Mesenchymal stem cell (in vitro differentiated cells and primary cell): ENCODE data around the gene LSP1.

Experiments
- DNase-seq: peaks from one replicate; pipeline ENCODE4 v3.0.0-alpha.2; 2013
- H2AFZ ChIP-seq: one replicate; pipeline ENCODE4 v1.6.1; 2013; ENCODE audit warnings: low read depth, mild to moderate bottlenecking, control low read depth, inconsistent platforms, low read length, moderate library complexity
- H2AK5ac ChIP-seq: 2 replicates; pipeline ENCODE4 v1.6.1; 2013; ENCODE audit warnings: low read length, moderate library complexity, mild to moderate bottlenecking, inconsistent platforms; ENCODE audit not compliant: severe bottlenecking
- H2BK120ac ChIP-seq: one replicate; pipeline ENCODE4 v1.6.1; 2013; ENCODE audit warnings: low read depth, mild to moderate bottlenecking, inconsistent platforms, low read length, moderate library complexity
- H2BK12ac ChIP-seq, 2 experiments: one replicate each; pipeline ENCODE4 v1.6.1; 2013; ENCODE audit warnings: inconsistent platforms in 2 of 2, low read length in 2 of 2, mild to moderate bottlenecking in 2 of 2, moderate library complexity in 2 of 2, control low read depth in 1 of 2
- H2BK15ac ChIP-seq: one replicate; pipeline ENCODE4 v1.6.1; 2013; ENCODE audit warnings: mild to moderate bottlenecking, low read depth, inconsistent platforms; ENCODE audit not compliant: poor library complexity, severe bottlenecking
- H2BK5ac ChIP-seq: 2 replicates; pipeline ENCODE4 v1.6.1; 2013; ENCODE audit warnings: low read depth, mild to moderate bottlenecking, low read length, control low read depth, inconsistent platforms; ENCODE audit not compliant: poor library complexity, severe bottlenecking
- H3K14ac ChIP-seq, 2 experiments: one replicate each; pipeline ENCODE4 v1.6.1; 2013; ENCODE audit warnings: inconsistent platforms in 2 of 2, low read length in 2 of 2, control low read depth in 1 of 2, mild to moderate bottlenecking in 1 of 2, moderate library complexity in 1 of 2
- H3K18ac ChIP-seq, 2 experiments: one replicate each; pipeline ENCODE4 v1.6.1; 2013; ENCODE audit warnings: inconsistent platforms in 2 of 2, low read length in 2 of 2, control low read depth in 1 of 2, low read depth in 1 of 2, mild to moderate bottlenecking in 1 of 2
- H3K23ac ChIP-seq, 2 experiments: one replicate each; pipeline ENCODE4 v1.6.1; 2013; ENCODE audit warnings: inconsistent platforms in 2 of 2, low read length in 2 of 2, mild to moderate bottlenecking in 2 of 2, moderate library complexity in 2 of 2, control low read depth in 1 of 2
- H3K27ac ChIP-seq: 2 replicates; pipeline ENCODE4 v1.5.1; 2013; ENCODE audit warnings: mild to moderate bottlenecking, moderate library complexity, low read length, control low read depth, inconsistent platforms; ENCODE audit not compliant: poor library complexity, severe bottlenecking
- H3K27me3 ChIP-seq, 2 experiments: 2 replicates each; pipeline versions ENCODE4 v1.6.1 to v1.7.0; 2013; ENCODE audit warnings: low read length in 2 of 2, mild to moderate bottlenecking in 2 of 2, moderate library complexity in 2 of 2, control low read depth in 1 of 2, inconsistent platforms in 1 of 2; ENCODE audit not compliant: control insufficient read depth in 1 of 2, insufficient read depth in 1 of 2
- H3K36me3 ChIP-seq, 2 experiments: 2 replicates each; pipeline versions ENCODE4 v1.6.1 to v1.7.0; 2013; ENCODE audit warnings: low read length in 2 of 2, control low read depth in 1 of 2, inconsistent platforms in 1 of 2, low read depth in 1 of 2, mild to moderate bottlenecking in 1 of 2; ENCODE audit not compliant: insufficient read depth in 2 of 2, control insufficient read depth in 1 of 2
- H3K4ac ChIP-seq, 2 experiments: one replicate each; pipeline ENCODE4 v1.6.1; 2013; ENCODE audit warnings: inconsistent platforms in 2 of 2, low read length in 2 of 2, mild to moderate bottlenecking in 2 of 2, moderate library complexity in 2 of 2, control low read depth in 1 of 2, low read depth in 1 of 2
- H3K4me1 ChIP-seq: 2 replicates; pipeline ENCODE4 v1.6.1; 2013; ENCODE audit warnings: low read depth, low read length, control low read depth; ENCODE audit not compliant: control insufficient read depth, insufficient read depth
- H3K4me2 ChIP-seq: 2 replicates; pipeline ENCODE4 v1.6.1; 2013; ENCODE audit warnings: low read length, mild to moderate bottlenecking, inconsistent platforms; ENCODE audit not compliant: poor library complexity, severe bottlenecking
- H3K4me3 ChIP-seq, 2 experiments: 2 replicates each; pipeline versions ENCODE4 v1.5.1 to v1.7.0; 2013; ENCODE audit warnings: low read length in 2 of 2, mild to moderate bottlenecking in 2 of 2, control low read depth in 1 of 2, low read depth in 1 of 2; ENCODE audit not compliant: insufficient read depth in 1 of 2
- H3K79me1 ChIP-seq: replicated peaks from 2 replicates; pipeline ENCODE4 v1.6.1; 2013; ENCODE audit warnings: mild to moderate bottlenecking, control low read depth, low read length, inconsistent platforms; ENCODE audit not compliant: poor library complexity, severe bottlenecking
- H3K9ac ChIP-seq: 2 replicates; pipeline ENCODE4 v1.7.0; 2013; ENCODE audit warnings: mild to moderate bottlenecking, low read length, moderate library complexity
- H3K9me3 ChIP-seq: 2 replicates; pipeline ENCODE4 v1.7.0; 2013; ENCODE audit warnings: mild to moderate bottlenecking, low read length; ENCODE audit not compliant: control insufficient read depth
- H4K8ac ChIP-seq: one replicate; pipeline ENCODE4 v1.6.1; 2013; ENCODE audit warnings: inconsistent platforms, mild to moderate bottlenecking, low read length, moderate library complexity
- H4K91ac ChIP-seq: one replicate; pipeline ENCODE4 v1.6.1; 2013; ENCODE audit warnings: mild to moderate bottlenecking, low read length, inconsistent platforms
- WGBS: methylation state at CpG from one replicate; pipeline ENCODE4 v1.1.7; 2013; ENCODE audit warnings: mixed read lengths; 5-methylcytosine and 5-hydroxymethylcytosine counted together

LSP1 gene

GRCh38 chr11:1891831-1892115, 38.9 kb downstream of the LSP1 start, which contains the start of gene PRR33:
PRR33 (minus strand) TSS chr11:1891895; CDS start chr11:1890584, 1,311 bp downstream.
- Histone ChIP-seq H3K79me1 (no peaks in the 10 kb centered on the region), H3K9ac (no peak within 1 kb of the TSS), H3K4me2 (no peak within 1 kb of the TSS), H3K4me1 (no peaks in the 10 kb centered on the region), H2AFZ (no peak within 1 kb of the TSS), H3K27ac (no peak within 1 kb of the TSS), H3K23ac (no peak within 1 kb of the TSS), H3K4me3 (no peak within 1 kb of the TSS), H3K27me3 (peaks cover 8 to 9% of the 10 kb centered on the region in 2 experiments), H3K4ac (no peak within 1 kb of the TSS), H2BK5ac (no peak within 1 kb of the TSS), H2BK12ac (no peak within 1 kb of the TSS), H4K8ac (no peak within 1 kb of the TSS), H3K36me3 (peaks cover 7 to 29% of the 10 kb centered on the region in 2 experiments), H2BK120ac (no peak within 1 kb of the TSS), H3K18ac (no peak within 1 kb of the TSS), H2AK5ac (no peak within 1 kb of the TSS), H3K14ac (no peak within 1 kb of the TSS), H4K91ac (no peak within 1 kb of the TSS), H3K9me3 (no peaks in the 10 kb centered on the region), H2BK15ac (peak within 1 kb of the TSS; percentile 9)
- no peak for DNase-seq
- WGBS = 87% methylated on average over 4 of the region's 7 CpGs

DNA sequence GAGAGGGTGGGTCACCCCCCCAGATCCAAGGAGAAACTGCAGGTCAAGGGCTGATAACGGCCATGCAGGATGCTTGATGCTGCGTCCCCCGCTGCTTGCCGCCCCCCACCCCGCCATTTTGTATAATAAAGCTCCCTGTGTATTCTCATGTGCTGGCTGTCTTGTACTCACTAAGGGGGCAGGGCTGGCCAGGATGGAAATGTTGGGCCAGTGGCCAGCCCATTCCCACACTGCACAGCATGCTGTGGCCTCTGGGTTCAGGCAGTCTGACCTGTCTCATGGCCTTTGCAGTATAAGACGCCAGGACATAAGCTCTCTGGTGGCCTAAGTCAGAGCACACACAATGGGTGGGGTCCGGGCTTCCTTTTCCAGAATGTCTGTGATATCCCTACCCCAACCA, 39.2 kb downstream of the LSP1 start:
- Histone ChIP-seq H2BK15ac (no peak overlapping the region), H2AK5ac (no peak overlapping the region), H3K18ac (no peak overlapping the region), H3K27ac (no peak overlapping the region), H2AFZ (no peak overlapping the region), H3K9ac (no peak overlapping the region), H3K36me3 (peaks cover 7 to 25% of the 10 kb centered on the region in 2 experiments), H3K79me1 (no peaks in the 10 kb centered on the region), H4K8ac (no peak overlapping the region), H3K9me3 (no peaks in the 10 kb centered on the region), H3K4me3 (no peak overlapping the region), H2BK120ac (no peak overlapping the region), H3K4ac (no peak overlapping the region), H2BK12ac (no peak overlapping the region), H3K14ac (no peak overlapping the region), H3K27me3 (peaks cover 11 to 13% of the 10 kb centered on the region in 2 experiments), H3K4me2 (no peak overlapping the region), H3K4me1 (no peaks in the 10 kb centered on the region), H2BK5ac (no peak overlapping the region), H3K23ac (no peak overlapping the region), H4K91ac (no peak overlapping the region)
- no peak for DNase-seq
- 88% methylated on average over 7 of the region's 7 CpGs for WGBS

DNA sequence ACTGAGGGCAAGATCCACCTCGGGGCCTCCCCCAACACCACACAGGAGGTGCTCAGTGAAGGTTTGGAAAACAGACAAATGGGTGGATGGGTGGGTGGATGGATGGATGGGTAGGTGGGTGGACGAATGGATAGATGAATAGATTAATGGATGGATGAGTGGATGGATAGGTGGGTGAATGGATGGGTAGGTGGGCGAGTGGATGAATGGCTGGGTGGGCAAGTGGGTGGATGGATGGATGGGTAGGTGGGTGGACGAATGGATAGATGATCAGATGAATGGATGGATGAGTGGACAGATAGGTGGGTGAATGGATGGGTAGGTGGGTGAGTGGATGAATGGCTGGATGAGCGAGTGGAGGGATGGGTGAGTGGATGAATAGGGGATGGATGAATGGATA, 39.7 kb downstream of the LSP1 start:
- no peak for DNase-seq
- Histone ChIP-seq H3K9me3 (no peaks in the 10 kb centered on the region), H3K36me3 (peaks cover 6 to 21% of the 10 kb centered on the region in 2 experiments), H4K8ac (no peak overlapping the region), H2AFZ (no peak overlapping the region), H3K27me3 (peaks cover 15 to 17% of the 10 kb centered on the region in 2 experiments), H2BK120ac (no peak overlapping the region), H2BK15ac (no peak overlapping the region), H3K14ac (no peak overlapping the region), H4K91ac (no peak overlapping the region), H3K4me1 (no peaks in the 10 kb centered on the region), H3K79me1 (no peaks in the 10 kb centered on the region), H2BK12ac (no peak overlapping the region), H3K4ac (no peak overlapping the region), H3K27ac (no peak overlapping the region), H3K18ac (no peak overlapping the region), H3K4me2 (no peak overlapping the region), H3K9ac (no peak overlapping the region), H3K23ac (no peak overlapping the region), H3K4me3 (no peak overlapping the region), H2BK5ac (no peak overlapping the region), H2AK5ac (no peak overlapping the region)
- WGBS = 82% methylated on average over 5 of the region's 5 CpGs

DNA sequence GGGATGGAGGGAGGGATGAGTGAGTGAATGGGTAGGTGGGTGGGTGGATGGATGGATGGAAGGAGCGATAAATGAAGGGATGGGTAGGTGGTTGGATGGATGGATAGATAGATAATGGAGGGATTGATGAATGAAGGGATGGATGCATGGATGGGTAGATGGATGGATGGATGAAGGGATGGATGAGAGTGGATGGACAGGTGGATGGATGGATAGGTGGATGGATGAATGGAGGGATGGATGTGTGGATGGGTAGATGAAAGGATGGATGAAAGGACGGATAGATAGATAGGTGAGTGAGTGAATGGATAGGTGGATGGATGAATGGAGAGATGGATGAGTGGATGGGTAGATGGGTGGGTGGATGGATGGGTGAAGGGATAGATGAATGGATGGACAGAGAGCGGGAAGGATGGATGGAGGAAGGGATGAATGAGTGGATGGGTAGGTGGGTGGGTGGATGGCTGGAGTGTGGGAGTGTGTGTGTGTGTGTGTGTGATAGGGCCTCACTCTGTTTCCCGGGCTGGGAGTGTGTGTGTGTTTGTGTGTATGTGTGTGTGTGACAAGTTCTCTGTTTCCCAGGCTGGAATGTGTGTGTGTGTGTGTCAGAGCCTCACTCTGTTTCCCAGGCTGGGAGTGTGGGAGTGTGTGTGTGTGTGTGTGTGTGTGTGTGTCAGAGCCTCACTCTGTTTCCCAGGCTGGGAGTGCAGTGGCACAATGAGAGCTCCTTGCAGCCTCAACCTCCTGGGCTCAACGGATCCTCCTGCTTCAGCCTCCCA, 40.9 kb downstream of the LSP1 start:
- Histone ChIP-seq H3K27ac (no peak overlapping the region), H3K23ac (no peak overlapping the region), H3K4me1 (no peaks in the 10 kb centered on the region), H3K79me1 (no peaks in the 10 kb centered on the region), H2BK120ac (no peak overlapping the region), H2BK12ac (no peak overlapping the region), H4K91ac (no peak overlapping the region), H3K14ac (peak overlapping the region in 1 of 2 experiments; percentile 14), H2BK5ac (no peak overlapping the region), H3K4ac (no peak overlapping the region), H3K27me3 (peaks cover 20 to 23% of the 10 kb centered on the region in 2 experiments), H3K4me3 (no peak overlapping the region), H3K18ac (no peak overlapping the region), H2BK15ac (no peak overlapping the region), H3K9me3 (no peaks in the 10 kb centered on the region), H3K9ac (no peak overlapping the region), H3K36me3 (peaks cover 3 to 9% of the 10 kb centered on the region in 2 experiments), H2AFZ (no peak overlapping the region), H3K4me2 (no peak overlapping the region), H4K8ac (no peak overlapping the region), H2AK5ac (no peak overlapping the region)
- WGBS = 80% methylated on average over 4 of the region's 5 CpGs
- DNase-seq = peak; percentile 34
